Heart right ventricle (tissue), 16 donors: Measurements from ENCODE around the gene TOP3B. TPM values are rescaled to one million over a fixed set of nuclear protein-coding genes. Genes with fewer than 3 reads are reported as not detected.

Source experiments
- ATAC-seq, 8 donors: fragments of 200-7000 bp; cut with Tn5 transposase; one replicate each; pipeline ENCODE4 v1.9.1; 2020; ENCODE audit warnings: mild to moderate bottlenecking in 8 of 8, moderate library complexity in 8 of 8, moderate number of reproducible peaks in 1 of 8
- DNase-seq, 2 donors: peaks; one replicate each; pipeline ENCODE4 v3.0.0-alpha.2; 2020
- H3K27ac ChIP-seq, 10 donors: fragments of 200-600 bp; sonication (generic) in 2 of 10; one replicate each; pipeline versions ENCODE4 v1.5.0 to v1.8.0; 2020 to 2022; ENCODE audit warnings: mild to moderate bottlenecking in 3 of 10
- H3K27me3 ChIP-seq, 7 donors: fragments of 200-600 bp; one replicate each; pipeline ENCODE4 v1.8.0; 2021 to 2022; ENCODE audit warnings: mild to moderate bottlenecking in 2 of 7
- H3K36me3 ChIP-seq, 9 donors: fragments of 200-600 bp; sonication (generic) in 1 of 9; one replicate each; pipeline versions ENCODE4 v1.5.0 to v1.8.0; 2020 to 2022; ENCODE audit warnings: mild to moderate bottlenecking in 2 of 9
- H3K4me1 ChIP-seq, 9 donors: fragments of 200-600 bp; sonication (generic) in 1 of 9; one replicate each; pipeline versions ENCODE4 v1.5.0 to v1.8.0; 2020 to 2022; ENCODE audit warnings: mild to moderate bottlenecking in 4 of 9
- H3K4me3 ChIP-seq, 10 donors: fragments of 200-600 bp; sonication (generic) in 2 of 10; one replicate each; pipeline versions ENCODE4 v1.5.0 to v1.8.0; 2020 to 2022; ENCODE audit warnings: mild to moderate bottlenecking in 7 of 10, moderate library complexity in 2 of 10
- H3K9me3 ChIP-seq, 11 donors: fragments of 200-600 bp in 10 of 11; sonication (generic) in 2 of 11; one replicate each; pipeline versions ENCODE4 v1.5.0 to v1.8.0; 2013 to 2022; ENCODE audit warnings: mild to moderate bottlenecking in 2 of 11, control low read depth in 1 of 11, moderate library complexity in 1 of 11
- WGBS, 2 donors: extraction: QIAGEN DNeasy Blood & Tissue Kit; methylation state at CpG; one replicate each; pipeline ENCODE4 v1.1.7; 2013; ENCODE audit warnings: inconsistent platforms in 1 of 2; 5-methylcytosine and 5-hydroxymethylcytosine counted together
- intact Hi-C, 10 donors: fragments of 100-400 bp; cut with DNase I; formaldehyde crosslinking; loops; one replicate each; pipeline versions ENCODE4 v1.11.1 to v1.14.2; 2022
- polyA plus RNA-seq, 2 donors: library from polyadenylated mRNA; stranded (reverse); fragments of 200-250 nt; gene quantifications; one replicate each; pipeline ENCODE4 v1.2.3, GENCODE V29; 2013
- total RNA-seq, 10 donors: library from RNA; stranded (reverse); fragmentation: NEBNext Ultra II Directional in 3 of 10; extraction: Animal tissue kit (Norgen Biotek cat#: 25700) in 3 of 10; gene quantifications; one replicate each; pipeline versions ENCODE4 v1.2.1 to v1.2.4, GENCODE V29; 2021 to 2023
- TF ChIP-seq, protein P1 (sequence below), 9 donors: fragments of 200-600 bp; sonication (generic) in 2 of 9; IDR thresholded peaks; one replicate each; pipeline versions ENCODE4 v1.5.0 to v1.8.0; 2021 to 2022; ENCODE audit warnings: antibody characterized with exemption in 9 of 9, mild to moderate bottlenecking in 5 of 9, moderate library complexity in 1 of 9
- donor health status: Arrhythmogenic right ventricular cardiomyopathy.
- donor health status: ischemic (EF 13 %, LVEDD 7.1; RV severe dilation, severe dysfunction).
- donor health status: healthy with polysubstance abuse.
- donor health status: DM: no; HTN: yes; CAD: no.
- donor health status: DM: no; HTN: no; CAD: no.
- donor health status: ischemic (EF 25% LVEDD 6.9; RV normal size, moderate dysfunction).
- donor health status: ischemic (EF 25% LVEDD 5.7; RV mildly dilated, moderate dysfunction).
- donor health status: healthy.
- donor health status: DM: yes; HTN: yes; CAD: no.
- donor health status: Ischemic cardiomyopathy.
- donor health status: ischemic (EF 35%, LVEDD 5.7; RV mildly dilated, moderate dysfunction).
- donor health status: nonischemic (EF 11% LVEDD 7.7; RV severe dilation, severe dysfunction).
- donor health status: DM: yes; HTN: yes; CAD: no.
- donor health status: PGD.
- donor health status: ischemic (EF 29% LVEDD 5.4; RV normal size, mild dysfunction).
- donor health status: nonischemic (EF 23%, LVEDD 6.1; RV moderate dilation, normal function).

Gene TOP3B
- total and polyA plus RNA-seq, 12 donors = 7.8 to 20.0 (median 10.8) TPM

DNA sequence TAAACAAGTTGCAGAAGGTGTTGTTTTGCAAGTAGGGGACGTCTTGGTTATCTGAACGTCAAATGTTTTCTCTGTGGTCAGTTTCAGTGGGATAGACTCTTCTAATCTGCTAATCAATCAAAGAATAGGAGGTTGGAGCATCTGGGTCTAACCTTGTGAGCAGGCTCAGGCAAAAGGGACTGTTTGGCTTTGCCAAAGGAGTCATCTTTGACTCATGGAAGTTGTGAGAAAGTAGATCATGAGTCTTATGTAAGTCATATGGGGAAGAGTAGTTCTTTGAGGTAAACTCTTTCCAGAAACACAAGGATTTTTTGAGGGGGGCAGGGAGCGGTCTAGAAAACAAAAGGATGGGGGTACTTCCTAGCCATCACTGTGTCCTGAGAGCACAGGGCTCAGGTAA lies 27.1 kb upstream of the TOP3B start:
- Histone ChIP-seq H3K4me1 (no peaks in the 10 kb centered on the region), H3K9me3 (peaks cover 0 to 4% (median 0%) of the 10 kb centered on the region in 11 donors), H3K27me3 (peaks cover 0 to 26% (median 5%) of the 10 kb centered on the region in 7 donors), H3K36me3 (no peaks in the 10 kb centered on the region), H3K4me3 (no peak overlapping the region), H3K27ac (no peak overlapping the region)
- DNase-seq (no peak), ATAC-seq (no peak)
- TF ChIP-seq, protein P1, sequence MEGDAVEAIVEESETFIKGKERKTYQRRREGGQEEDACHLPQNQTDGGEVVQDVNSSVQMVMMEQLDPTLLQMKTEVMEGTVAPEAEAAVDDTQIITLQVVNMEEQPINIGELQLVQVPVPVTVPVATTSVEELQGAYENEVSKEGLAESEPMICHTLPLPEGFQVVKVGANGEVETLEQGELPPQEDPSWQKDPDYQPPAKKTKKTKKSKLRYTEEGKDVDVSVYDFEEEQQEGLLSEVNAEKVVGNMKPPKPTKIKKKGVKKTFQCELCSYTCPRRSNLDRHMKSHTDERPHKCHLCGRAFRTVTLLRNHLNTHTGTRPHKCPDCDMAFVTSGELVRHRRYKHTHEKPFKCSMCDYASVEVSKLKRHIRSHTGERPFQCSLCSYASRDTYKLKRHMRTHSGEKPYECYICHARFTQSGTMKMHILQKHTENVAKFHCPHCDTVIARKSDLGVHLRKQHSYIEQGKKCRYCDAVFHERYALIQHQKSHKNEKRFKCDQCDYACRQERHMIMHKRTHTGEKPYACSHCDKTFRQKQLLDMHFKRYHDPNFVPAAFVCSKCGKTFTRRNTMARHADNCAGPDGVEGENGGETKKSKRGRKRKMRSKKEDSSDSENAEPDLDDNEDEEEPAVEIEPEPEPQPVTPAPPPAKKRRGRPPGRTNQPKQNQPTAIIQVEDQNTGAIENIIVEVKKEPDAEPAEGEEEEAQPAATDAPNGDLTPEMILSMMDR (IDR thresholded peaks at IDR 0.05) = no peak
- intact Hi-C loops = no loop called here
- WGBS, 2 donors = 63 to 72% methylated on average over 3 of the region's 3 CpGs

DNA sequence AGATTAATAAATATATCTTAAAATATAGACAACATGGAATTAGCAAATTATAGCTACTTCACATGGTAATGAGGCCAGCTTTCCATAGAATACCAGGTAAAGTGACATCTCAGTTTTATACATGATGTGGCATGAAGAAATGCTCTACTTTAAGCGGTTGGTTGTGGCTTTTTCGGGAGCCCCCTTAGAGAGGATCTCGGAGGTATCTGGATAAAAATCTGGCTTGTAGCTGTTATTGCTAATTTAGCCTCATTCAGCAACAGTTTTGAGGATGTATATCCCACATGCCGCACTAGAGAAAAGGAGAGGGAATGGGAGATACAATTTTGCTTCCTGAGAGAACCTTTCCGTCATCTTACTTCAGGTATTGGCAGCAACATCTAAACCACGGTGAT lies 24.0 kb upstream of the TOP3B start:
- Histone ChIP-seq H3K27ac (no peak overlapping the region), H3K4me1 (no peaks in the 10 kb centered on the region), H3K27me3 (peaks cover 0 to 21% (median 5%) of the 10 kb centered on the region in 7 donors), H3K9me3 (no peaks in the 10 kb centered on the region), H3K36me3 (no peaks in the 10 kb centered on the region), H3K4me3 (no peak overlapping the region)
- DNase-seq (no peak), ATAC-seq (no peak)
- intact Hi-C loops = no loop called here
- 93 to 94% methylated on average over 6 of the region's 6 CpGs for WGBS, 2 donors
- TF ChIP-seq, protein P1 (IDR thresholded peaks at IDR 0.05) = no peak

DNA sequence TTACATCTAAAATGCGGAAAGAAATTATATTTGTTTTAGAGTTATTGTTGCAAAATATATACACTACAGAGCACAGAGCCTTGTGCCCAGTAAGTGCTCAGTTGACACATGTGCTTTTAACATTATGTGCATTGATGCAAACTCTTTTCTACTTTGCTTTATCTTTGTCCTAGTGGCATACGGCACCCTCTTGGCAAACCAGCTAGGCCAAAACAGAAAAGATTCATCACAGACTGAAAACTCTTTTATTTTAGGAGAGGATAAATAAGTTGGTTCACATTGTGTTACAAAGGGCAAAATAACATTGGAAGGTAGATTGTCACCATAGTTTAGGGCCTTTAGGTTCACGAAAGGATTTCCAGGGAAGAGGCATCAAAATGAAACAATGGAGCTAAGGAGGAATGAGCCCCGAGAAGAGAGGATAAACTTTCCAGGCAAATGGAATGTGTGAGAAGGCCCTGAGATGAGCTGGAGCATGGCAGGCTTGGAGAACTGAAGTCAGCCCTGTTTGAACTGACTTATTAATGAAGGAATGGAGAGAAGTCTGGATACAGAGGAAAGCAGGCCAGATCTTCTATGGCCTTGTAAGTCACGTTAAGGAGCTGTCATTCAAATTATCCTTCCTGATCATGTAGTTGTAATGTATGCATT lies 23.5 kb upstream of the TOP3B start:
- TF ChIP-seq, protein P1 (IDR thresholded peaks at IDR 0.05) = no peak
- Histone ChIP-seq H3K4me1 (no peaks in the 10 kb centered on the region), H3K4me3 (no peak overlapping the region), H3K36me3 (no peaks in the 10 kb centered on the region), H3K9me3 (no peaks in the 10 kb centered on the region), H3K27ac (no peak overlapping the region), H3K27me3 (peaks cover 0 to 17% (median 5%) of the 10 kb centered on the region in 7 donors)
- ATAC-seq (no peak), DNase-seq (no peak)
- 78 to 84% methylated on average over 5 of the region's 5 CpGs for WGBS, 2 donors
- intact Hi-C loops = no loop called here

DNA sequence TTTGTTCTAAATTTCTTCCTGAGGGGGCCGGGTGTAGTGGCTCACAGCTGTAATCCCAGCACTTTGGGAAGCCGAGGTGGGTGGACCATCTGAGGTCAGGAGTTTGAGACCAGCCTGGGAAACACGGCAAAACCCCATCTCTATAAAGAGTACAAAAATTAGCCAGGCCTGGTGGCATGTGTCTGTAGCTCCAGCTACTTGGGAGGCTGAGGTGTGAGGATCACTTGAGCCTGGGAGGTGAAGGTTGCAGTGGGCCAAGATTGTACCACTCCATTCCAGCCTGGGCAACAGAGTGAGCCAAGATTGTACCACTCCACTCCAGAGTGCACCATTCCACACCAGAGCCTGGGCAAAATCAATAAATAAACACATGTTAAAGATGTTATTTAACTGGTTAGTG lies 20.6 kb upstream of the TOP3B start:
- Histone ChIP-seq H3K27ac (no peak overlapping the region), H3K4me3 (no peak overlapping the region), H3K27me3 (peaks cover 0 to under 1% (median 0%) of the 10 kb centered on the region in 7 donors), H3K36me3 (no peaks in the 10 kb centered on the region), H3K9me3 (no peaks in the 10 kb centered on the region), H3K4me1 (no peaks in the 10 kb centered on the region)
- ATAC-seq (no peak), DNase-seq (no peak)
- WGBS, 2 donors = 77 to 82% methylated on average over 3 of the region's 3 CpGs
- TF ChIP-seq, protein P1 (IDR thresholded peaks at IDR 0.05) = no peak
- intact Hi-C loops = no loop called here
